Ishikawa (cell line): ENCODE results near the gene KCNH4.

Experiments
- CEBPB ChIP-seq: IDR thresholded peaks from 2 replicates; pipeline ENCODE4 v1.6.1; 2012
- CREB1 ChIP-seq: IDR thresholded peaks from 2 replicates; pipeline ENCODE4 v1.6.1; 2012; ENCODE audit warnings: low read depth
- EGR1 ChIP-seq: IDR thresholded peaks from 2 replicates; pipeline ENCODE4 v1.6.1; 2012
- EP300 ChIP-seq: IDR thresholded peaks from 2 replicates; pipeline ENCODE4 v1.6.1; 2012; ENCODE audit warnings: borderline replicate concordance
- FOXM1 ChIP-seq: IDR thresholded peaks from 2 replicates; pipeline ENCODE4 v1.6.1; 2012; ENCODE audit warnings: low read depth, borderline replicate concordance
- MAX ChIP-seq: IDR thresholded peaks from 2 replicates; pipeline ENCODE4 v1.6.1; 2012
- NFIC ChIP-seq: IDR thresholded peaks from 2 replicates; pipeline ENCODE4 v1.6.1; 2012
- RAD21 ChIP-seq: IDR thresholded peaks from 2 replicates; pipeline ENCODE4 v1.6.1; 2012; ENCODE audit warnings: low read depth
- TAF1 ChIP-seq: IDR thresholded peaks from 2 replicates; pipeline ENCODE4 v1.6.1; 2012; ENCODE audit warnings: low read depth, mild to moderate bottlenecking
- TCF12 ChIP-seq: IDR thresholded peaks from 2 replicates; pipeline ENCODE4 v1.6.1; 2012; ENCODE audit warnings: low read depth
- TEAD4 ChIP-seq: IDR thresholded peaks from 2 replicates; pipeline ENCODE4 v1.6.1; 2012
- USF1 ChIP-seq: IDR thresholded peaks from 2 replicates; pipeline ENCODE4 v1.6.1; 2012
- YY1 ChIP-seq: IDR thresholded peaks from 2 replicates; pipeline ENCODE4 v1.6.1; 2012; ENCODE audit warnings: low read depth
- ZBTB7A ChIP-seq: IDR thresholded peaks from 2 replicates; pipeline ENCODE4 v1.6.1; 2012; ENCODE audit warnings: low read depth
- TF ChIP-seq, protein P1 (sequence below): IDR thresholded peaks from 2 replicates; pipeline ENCODE4 v1.6.1; 2012; ENCODE audit warnings: low read depth, mild to moderate bottlenecking

KCNH4 gene

DNA sequence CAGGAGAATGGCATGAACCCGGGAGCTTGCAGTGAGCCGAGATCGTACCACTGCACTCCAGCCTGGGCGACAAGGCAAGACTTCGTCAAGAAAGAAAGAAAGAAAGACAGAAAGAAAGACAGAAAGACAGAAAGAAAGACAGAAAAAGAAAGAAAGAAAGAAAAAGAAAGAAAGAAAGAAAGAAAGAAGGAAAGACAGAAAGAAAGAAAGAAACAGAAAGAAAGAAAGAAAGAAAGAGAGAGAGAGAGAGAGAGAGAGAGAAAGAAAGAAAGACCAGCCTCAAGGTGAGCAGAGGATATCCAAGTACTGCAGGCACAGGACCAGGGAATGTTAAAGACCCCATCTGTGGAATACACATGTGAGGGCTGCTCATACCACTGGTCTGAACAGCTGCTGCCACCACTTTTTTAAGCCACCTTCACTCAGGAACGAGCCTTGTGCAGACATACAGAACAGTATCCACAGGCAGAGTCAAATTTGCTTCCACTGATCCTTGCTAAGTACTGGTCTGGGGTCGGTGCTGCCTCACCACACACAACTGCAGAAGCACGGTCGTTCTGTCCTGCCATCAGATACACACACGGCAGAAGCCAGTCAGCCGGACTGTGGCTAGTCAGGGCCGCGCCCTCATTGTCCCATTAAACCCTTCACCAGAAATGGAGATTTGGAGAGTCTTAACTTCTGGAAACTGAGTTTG lies 33.9 kb downstream of the KCNH4 start:
- TF ChIP-seq ZBTB7A (no peak), TAF1 (no peak), CEBPB (no peak), NFIC (no peak), RAD21 (no peak), TCF12 (no peak), USF1 (no peak), MAX (no peak)

DNA sequence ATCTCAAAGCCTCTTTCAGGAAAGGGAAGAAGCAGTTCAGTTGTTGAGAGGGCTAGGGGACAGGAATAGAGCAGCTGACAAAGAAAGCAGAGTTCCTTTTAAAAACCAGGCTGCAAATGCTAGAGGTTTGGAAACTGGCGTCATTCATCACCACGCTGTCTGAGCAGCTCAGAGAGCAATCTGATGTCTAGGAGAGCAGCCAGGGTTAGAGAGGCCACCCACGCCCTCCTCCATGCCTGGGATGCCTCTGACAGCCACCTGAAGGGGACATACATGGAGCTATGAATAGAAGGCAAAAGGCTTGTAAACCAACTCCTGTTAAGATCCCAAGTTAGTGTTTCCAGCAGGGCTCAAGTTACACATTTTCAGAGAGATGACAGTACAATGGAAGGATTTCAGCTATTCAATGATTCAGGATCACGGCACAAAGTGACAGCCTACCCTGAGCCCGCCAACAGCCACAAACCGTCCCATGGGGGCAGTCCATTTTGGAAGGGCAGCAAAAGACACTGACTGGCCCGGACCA lies 38.5 kb downstream of the KCNH4 start:
- TF ChIP-seq EGR1: peak; percentile 30; the same call in 1 of the 2 replicates
- TF ChIP-seq, protein P1, sequence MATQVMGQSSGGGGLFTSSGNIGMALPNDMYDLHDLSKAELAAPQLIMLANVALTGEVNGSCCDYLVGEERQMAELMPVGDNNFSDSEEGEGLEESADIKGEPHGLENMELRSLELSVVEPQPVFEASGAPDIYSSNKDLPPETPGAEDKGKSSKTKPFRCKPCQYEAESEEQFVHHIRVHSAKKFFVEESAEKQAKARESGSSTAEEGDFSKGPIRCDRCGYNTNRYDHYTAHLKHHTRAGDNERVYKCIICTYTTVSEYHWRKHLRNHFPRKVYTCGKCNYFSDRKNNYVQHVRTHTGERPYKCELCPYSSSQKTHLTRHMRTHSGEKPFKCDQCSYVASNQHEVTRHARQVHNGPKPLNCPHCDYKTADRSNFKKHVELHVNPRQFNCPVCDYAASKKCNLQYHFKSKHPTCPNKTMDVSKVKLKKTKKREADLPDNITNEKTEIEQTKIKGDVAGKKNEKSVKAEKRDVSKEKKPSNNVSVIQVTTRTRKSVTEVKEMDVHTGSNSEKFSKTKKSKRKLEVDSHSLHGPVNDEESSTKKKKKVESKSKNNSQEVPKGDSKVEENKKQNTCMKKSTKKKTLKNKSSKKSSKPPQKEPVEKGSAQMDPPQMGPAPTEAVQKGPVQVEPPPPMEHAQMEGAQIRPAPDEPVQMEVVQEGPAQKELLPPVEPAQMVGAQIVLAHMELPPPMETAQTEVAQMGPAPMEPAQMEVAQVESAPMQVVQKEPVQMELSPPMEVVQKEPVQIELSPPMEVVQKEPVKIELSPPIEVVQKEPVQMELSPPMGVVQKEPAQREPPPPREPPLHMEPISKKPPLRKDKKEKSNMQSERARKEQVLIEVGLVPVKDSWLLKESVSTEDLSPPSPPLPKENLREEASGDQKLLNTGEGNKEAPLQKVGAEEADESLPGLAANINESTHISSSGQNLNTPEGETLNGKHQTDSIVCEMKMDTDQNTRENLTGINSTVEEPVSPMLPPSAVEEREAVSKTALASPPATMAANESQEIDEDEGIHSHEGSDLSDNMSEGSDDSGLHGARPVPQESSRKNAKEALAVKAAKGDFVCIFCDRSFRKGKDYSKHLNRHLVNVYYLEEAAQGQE: no peak
- TF ChIP-seq TEAD4: peak; percentile 40; the same call in 1 of the 2 replicates

DNA sequence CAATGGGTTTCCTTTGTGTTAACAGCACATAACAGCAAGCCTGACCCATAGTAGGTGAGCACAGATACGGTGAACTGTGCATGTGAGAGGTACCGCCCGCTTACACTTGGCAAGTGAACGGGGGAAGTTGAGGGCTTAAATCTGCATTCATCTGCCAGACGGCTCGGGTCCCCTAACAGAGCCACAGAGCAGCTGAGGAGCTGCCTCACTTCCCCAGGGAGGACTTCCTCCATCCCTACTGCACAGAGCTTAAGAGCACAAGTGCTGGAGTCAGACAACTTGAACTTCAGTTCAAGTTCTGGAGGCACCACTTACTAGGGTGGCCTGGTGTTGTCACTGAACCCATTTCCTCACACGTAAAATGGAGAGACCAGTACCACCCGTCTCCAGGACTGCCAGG lies 39.6 kb downstream of the KCNH4 start:
- TF ChIP-seq TEAD4 (no peak), CEBPB (no peak), MAX (no peak), RAD21 (no peak), NFIC (no peak), EGR1 (no peak), CREB1 (no peak), ZBTB7A (no peak), FOXM1 (no peak), YY1 (no peak), EP300 (no peak)

DNA sequence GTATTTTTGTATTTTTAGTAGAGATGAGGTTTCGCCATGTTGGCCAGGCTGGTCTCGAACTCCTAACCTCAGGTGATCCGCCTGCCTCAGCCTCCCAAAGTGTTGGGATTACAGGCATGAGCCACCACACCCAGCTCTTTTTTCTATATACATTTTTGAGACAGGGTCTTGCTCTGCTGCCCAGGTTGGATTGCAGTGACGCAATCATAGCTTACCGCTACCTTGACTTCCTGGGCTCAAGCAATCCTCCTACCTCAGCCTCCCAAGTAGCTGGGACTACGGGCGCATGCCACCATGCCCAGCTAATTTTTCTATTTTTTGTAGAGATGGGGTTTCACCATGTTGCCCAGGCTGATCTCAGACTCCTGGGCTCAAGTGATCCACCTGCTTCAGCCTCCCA lies 40.3 kb downstream of the KCNH4 start:
- peak; percentile 10; the same call in 1 of the 2 replicates for TF ChIP-seq CEBPB

- TF ChIP-seq, protein P1: no peak
- TF ChIP-seq EP300: no peak
- TF ChIP-seq CEBPB: no peak
- no peak for TF ChIP-seq TAF1
- no peak for TF ChIP-seq NFIC
- TF ChIP-seq TEAD4: no peak
- no peak for TF ChIP-seq EGR1
- no peak for TF ChIP-seq TCF12
- TF ChIP-seq MAX: no peak
- no peak for TF ChIP-seq RAD21
- TF ChIP-seq USF1: no peak
- TF ChIP-seq CREB1: no peak
- TF ChIP-seq FOXM1: no peak
- TF ChIP-seq YY1: no peak
- no peak for TF ChIP-seq ZBTB7A
These were observed 42.0 kb downstream of the KCNH4 start for GRCh38 chr17:42138749-42139492.

DNA sequence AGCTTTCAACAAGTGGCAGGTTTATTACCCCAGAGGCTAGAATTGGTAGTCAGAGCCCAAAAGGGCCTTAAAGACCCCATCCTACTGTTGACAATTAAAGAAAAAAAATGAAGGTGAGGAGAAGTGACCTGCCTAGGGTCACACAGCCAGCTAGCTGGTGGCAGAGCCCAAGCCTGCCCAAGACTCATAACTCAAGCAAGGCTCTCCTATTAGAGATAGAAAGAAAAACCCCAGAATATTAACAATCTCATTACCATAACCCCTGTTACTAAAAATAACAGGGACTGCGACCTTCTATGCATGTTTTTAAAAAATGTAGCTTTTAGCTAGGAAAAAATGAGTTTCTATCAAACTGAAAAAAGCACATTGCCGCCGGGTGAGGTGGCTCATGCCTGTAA lies 44.3 kb downstream of the KCNH4 start:
- no peak for TF ChIP-seq TEAD4
- TF ChIP-seq FOXM1: no peak
- TF ChIP-seq TCF12: no peak
- no peak for TF ChIP-seq CREB1
- no peak for TF ChIP-seq CEBPB
- no peak for TF ChIP-seq RAD21
- TF ChIP-seq, protein P1: no peak
- TF ChIP-seq EP300: no peak
- TF ChIP-seq USF1: no peak
- no peak for TF ChIP-seq NFIC
- no peak for TF ChIP-seq MAX
- TF ChIP-seq EGR1: no peak
- no peak for TF ChIP-seq TAF1
- TF ChIP-seq ZBTB7A: no peak
- no peak for TF ChIP-seq YY1
